ENCODE data around the gene TEX11.
"Not testable (repeated sequence)": the region's sequence is repeated elsewhere in the genome, so short reads cannot be mapped to it uniquely, and the experiment has no call there.

TEX11 gene

GRCh38 chrX:70755850-70756249 is 152.7 kb downstream of the TEX11 start:
- no peak overlapping the region for H3K4me3 ChIP-seq (replicated peaks; ENCODE audit: low read depth, low read length)
- TF ChIP-seq CTCF (IDR thresholded peaks at IDR 0.05; ENCODE audit: low read length, missing control alignments): no peak
- no peak for DNase-seq (ENCODE audit: low read depth)

- no peak for DNase-seq (ENCODE audit: low read depth)
- H3K4me3 ChIP-seq (replicated peaks; ENCODE audit: low read depth, low read length): no peak overlapping the region
- TF ChIP-seq CTCF (IDR thresholded peaks at IDR 0.05; ENCODE audit: low read length, missing control alignments): no peak
Observed at GRCh38 chrX:70754169-70754848, 154.2 kb downstream of the TEX11 start.

- not testable (repeated sequence) for H3K4me3 ChIP-seq (replicated peaks; ENCODE audit: low read depth, low read length); DNase-seq (ENCODE audit: low read depth)
Observed at GRCh38 chrX:70733774-70734173, 174.7 kb downstream of the TEX11 start.

- DNase-seq (ENCODE audit: low read depth); H3K4me3 ChIP-seq (replicated peaks; ENCODE audit: low read depth, low read length): not testable (repeated sequence)
Observed at GRCh38 chrX:70727961-70728360, 180.6 kb downstream of the TEX11 start.

- no peak for DNase-seq (ENCODE audit: low read depth)
- H3K4me3 ChIP-seq (replicated peaks; ENCODE audit: low read depth, low read length): no peak overlapping the region
- no peak for TF ChIP-seq CTCF (IDR thresholded peaks at IDR 0.05; ENCODE audit: low read length, missing control alignments)
Observed at GRCh38 chrX:70720721-70721120, 187.8 kb downstream of the TEX11 start.

GRCh38 chrX:70711336-70711735 is 197.2 kb downstream of the TEX11 start:
- DNase-seq (ENCODE audit: low read depth); H3K4me3 ChIP-seq (replicated peaks; ENCODE audit: low read depth, low read length): not testable (repeated sequence)

GRCh38 chrX:70694339-70695122 is 214.0 kb downstream of the TEX11 start:
- no peak for DNase-seq (ENCODE audit: low read depth)
- H3K4me3 ChIP-seq (replicated peaks; ENCODE audit: low read depth, low read length): no peak overlapping the region
- TF ChIP-seq CTCF (IDR thresholded peaks at IDR 0.05; ENCODE audit: low read length, missing control alignments): no peak

- DNase-seq (ENCODE audit: low read depth): not testable (repeated sequence)
Observed at GRCh38 chrX:70679455-70679854, 229.1 kb downstream of the TEX11 start.

GRCh38 chrX:70675284-70675683 is 233.2 kb downstream of the TEX11 start:
- DNase-seq (ENCODE audit: low read depth): no peak
- no peak for TF ChIP-seq CTCF (IDR thresholded peaks at IDR 0.05; ENCODE audit: low read length, missing control alignments)

More at GRCh38 chrX:70679455-70679854, 229.1 kb downstream of the TEX11 start:
- H3K4me3 ChIP-seq (replicated peaks; ENCODE audit: low read depth, low read length): not testable (repeated sequence)

More at GRCh38 chrX:70675284-70675683, 233.2 kb downstream of the TEX11 start:
- no peak overlapping the region for H3K4me3 ChIP-seq (replicated peaks; ENCODE audit: low read depth, low read length)

All from fibroblast of pulmonary artery (primary cell).